Choroid plexus epithelial cell (primary cell): ENCODE measurements around the gene REEP5.
"Not testable (repeated sequence)": the region's sequence is repeated elsewhere in the genome, so short reads cannot be mapped to it uniquely, and the experiment has no call there.

Experiments
- DNase-seq: peaks from one replicate; pipeline ENCODE4 v3.0.0-alpha.2; 2010; ENCODE audit warnings: low read depth
- H3K4me3 ChIP-seq: 2 replicates; pipeline ENCODE4 v1.5.1; 2011; ENCODE audit warnings: low read depth, mild to moderate bottlenecking, control low read depth, low read length, moderate library complexity
- TF ChIP-seq, protein P1 (sequence below): conservative IDR thresholded peaks from 2 replicates; pipeline ENCODE4 v1.5.1; 2011; ENCODE audit warnings: low read depth, mild to moderate bottlenecking, control low read depth, inconsistent platforms, low read length, moderate library complexity

The REEP5 gene

DNA sequence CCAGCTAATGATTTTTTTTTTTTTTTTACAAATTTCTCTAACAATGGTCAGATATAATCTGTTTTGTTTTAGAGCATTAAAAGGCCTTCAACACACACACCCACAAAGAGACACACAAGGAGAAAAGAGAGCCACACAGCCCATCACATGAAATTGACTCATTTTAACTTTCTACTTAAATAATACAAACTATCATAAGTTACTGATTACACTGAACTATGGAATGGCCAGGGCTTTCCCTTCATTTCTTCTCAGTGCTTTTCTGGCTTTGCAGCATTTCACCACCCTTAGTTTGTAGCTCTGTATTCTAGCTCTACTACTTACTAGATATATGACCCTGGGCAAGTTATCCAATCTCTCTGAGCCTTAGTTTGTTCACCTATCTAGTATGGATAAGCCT lies 13.2 kb downstream of the REEP5 start:
- no peak overlapping the region for H3K4me3 ChIP-seq
- DNase-seq: no peak
- TF ChIP-seq, protein P1, sequence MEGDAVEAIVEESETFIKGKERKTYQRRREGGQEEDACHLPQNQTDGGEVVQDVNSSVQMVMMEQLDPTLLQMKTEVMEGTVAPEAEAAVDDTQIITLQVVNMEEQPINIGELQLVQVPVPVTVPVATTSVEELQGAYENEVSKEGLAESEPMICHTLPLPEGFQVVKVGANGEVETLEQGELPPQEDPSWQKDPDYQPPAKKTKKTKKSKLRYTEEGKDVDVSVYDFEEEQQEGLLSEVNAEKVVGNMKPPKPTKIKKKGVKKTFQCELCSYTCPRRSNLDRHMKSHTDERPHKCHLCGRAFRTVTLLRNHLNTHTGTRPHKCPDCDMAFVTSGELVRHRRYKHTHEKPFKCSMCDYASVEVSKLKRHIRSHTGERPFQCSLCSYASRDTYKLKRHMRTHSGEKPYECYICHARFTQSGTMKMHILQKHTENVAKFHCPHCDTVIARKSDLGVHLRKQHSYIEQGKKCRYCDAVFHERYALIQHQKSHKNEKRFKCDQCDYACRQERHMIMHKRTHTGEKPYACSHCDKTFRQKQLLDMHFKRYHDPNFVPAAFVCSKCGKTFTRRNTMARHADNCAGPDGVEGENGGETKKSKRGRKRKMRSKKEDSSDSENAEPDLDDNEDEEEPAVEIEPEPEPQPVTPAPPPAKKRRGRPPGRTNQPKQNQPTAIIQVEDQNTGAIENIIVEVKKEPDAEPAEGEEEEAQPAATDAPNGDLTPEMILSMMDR: no peak

DNA sequence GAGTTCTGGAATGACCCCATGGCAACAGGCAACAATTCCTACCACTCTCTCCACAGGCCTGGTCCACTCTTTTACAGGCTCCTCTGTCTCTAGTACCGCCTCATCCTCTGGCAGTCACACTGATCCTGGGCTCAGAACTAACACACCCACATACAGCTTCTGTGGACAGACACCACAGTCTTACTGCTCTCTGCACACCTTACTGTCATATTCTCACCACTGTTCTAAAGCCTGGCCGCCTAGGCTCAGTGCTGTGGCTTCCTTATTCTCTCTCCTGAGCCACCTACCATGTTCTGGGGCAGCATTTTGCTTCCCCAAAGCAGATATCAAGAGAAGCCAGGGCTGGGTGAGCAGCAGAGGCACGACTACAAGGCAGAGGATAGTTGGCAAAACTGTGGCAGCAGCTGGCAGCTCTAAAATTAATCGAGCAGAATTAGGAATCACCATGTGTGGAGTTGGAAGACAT lies 14.8 kb downstream of the REEP5 start:
- no peak overlapping the region for H3K4me3 ChIP-seq
- DNase-seq: no peak
- TF ChIP-seq, protein P1: no peak

DNA sequence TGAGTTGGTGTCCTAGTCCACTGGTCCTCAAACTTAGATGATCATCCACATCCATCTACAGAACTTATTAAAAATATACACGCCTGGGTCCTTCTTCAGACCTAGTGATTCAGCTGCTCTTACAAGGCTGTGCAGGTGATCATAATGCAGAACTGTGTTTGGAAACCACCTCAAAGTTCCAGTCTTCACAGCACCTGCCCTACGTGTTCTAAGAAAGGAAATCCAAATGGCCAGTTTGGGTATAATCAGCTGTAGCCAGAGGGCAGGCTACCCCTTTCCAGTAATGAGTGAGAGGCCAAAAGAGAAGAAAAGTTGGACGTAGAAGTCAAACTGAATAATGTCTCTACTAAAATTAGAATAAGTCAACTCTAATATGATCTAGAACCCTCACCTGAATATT lies 15.4 kb downstream of the REEP5 start:
- no peak overlapping the region for H3K4me3 ChIP-seq
- DNase-seq: no peak
- TF ChIP-seq, protein P1: no peak

DNA sequence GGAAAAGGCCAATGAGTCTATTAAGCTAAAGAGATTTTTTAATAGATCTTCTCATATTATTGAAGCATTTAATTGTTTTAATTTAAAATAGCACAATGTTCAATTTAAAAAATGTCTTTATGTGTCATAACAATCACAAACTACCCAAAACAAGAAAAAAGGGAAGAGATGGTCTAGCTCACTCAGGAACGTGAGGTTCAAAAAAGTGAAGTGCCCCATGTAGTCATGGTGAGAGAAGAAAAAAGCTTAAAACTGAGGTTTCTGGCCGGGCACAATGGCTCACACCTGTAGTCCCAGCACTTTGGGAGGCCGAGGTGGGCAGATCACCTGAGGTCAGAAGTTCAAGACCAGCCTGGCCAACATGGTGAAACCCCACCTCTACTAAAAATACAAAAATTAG lies 17.0 kb downstream of the REEP5 start:
- not testable (repeated sequence) for H3K4me3 ChIP-seq, DNase-seq

DNA sequence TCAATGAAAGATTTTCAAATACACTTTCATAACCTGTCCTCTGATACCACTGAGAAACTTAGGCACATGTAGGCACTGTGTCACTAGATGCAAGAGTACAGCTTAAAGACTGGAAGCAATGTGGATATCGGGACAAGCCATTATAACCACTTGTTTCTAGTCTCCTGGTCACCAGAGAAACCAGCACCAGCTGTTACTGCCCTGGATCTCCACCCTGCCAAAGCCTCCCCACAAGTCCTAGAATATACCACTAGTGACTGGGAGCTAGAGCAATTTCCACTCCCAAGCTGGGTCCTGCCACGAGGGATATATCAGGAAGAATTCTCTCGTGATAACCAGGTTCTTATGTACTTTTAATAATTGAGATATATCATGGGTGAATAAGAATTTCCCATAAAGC lies 19.5 kb downstream of the REEP5 start:
- no peak overlapping the region for H3K4me3 ChIP-seq
- no peak for DNase-seq
- TF ChIP-seq, protein P1: no peak

DNA sequence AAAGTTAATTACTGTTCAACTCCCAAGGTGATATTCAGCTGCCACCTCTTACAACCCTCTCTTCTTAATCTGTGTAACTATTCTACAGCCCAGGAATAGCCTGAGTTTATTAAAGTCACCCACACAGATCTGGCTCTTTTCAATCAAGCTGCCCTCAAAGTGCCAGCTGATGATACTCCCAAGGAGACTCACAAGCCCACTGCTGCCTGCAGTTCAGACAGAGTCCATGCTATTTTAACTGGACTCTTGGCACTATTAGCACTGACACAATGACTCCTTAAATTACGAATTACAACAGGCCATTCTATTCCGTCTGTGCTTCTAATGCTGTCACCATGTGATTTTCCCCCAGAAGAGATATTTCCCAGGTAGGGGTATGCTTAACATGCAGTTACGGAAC lies 26.3 kb downstream of the REEP5 start:
- no peak overlapping the region for H3K4me3 ChIP-seq
- DNase-seq: no peak
- TF ChIP-seq, protein P1: no peak

DNA sequence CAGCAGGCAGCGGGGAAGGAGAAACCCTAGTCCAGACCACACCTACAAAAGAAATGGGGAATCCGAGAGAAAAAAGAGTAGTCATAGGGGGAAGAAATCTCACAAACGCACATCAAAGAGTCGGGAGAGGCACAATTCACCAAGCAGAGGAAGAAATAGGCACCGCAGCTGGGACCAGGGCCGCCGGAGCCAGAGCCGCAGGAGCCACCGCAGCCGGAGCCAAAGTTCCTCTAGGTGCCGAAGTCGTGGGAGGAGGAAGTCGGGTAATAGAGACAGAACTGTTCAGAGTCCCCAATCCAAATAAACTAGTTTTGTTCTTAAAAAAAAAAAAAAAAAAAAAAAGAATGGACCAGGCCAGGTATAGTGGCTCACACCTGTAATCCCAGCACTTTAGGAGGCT lies 29.3 kb downstream of the REEP5 start:
- TF ChIP-seq, protein P1: no peak
- DNase-seq: no peak

DNA sequence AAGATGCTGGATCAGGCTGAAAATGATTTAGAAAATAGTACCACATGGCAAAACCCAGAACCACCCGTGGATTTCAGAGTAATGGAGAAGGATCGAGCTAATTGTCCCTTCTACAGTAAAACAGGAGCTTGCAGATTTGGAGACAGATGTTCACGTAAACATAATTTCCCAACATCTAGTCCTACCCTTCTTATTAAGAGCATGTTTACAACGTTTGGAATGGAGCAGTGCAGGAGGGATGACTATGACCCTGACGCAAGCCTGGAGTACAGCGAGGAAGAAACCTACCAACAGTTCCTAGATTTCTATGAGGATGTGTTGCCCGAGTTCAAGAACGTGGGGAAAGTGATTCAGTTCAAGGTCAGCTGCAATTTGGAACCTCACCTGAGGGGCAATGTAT lies 30.0 kb downstream of the REEP5 start:
- DNase-seq, H3K4me3 ChIP-seq: not testable (repeated sequence)

More for the DNA sequence above, 29.3 kb downstream of the REEP5 start:
- H3K4me3 ChIP-seq: no peak overlapping the region
